Effector memory CD4-positive, alpha-beta T cell (primary cell): ENCODE data around the gene TNPO3.
"Not testable (repeated sequence)": the region's sequence is repeated elsewhere in the genome, so short reads cannot be mapped to it uniquely, and the experiment has no call there.

ENCODE experiments used
- DNase-seq, 3 donors: peaks; one replicate each; pipeline ENCODE4 v3.0.0-alpha.2; 2020
- H3K27ac ChIP-seq: 2 replicates; pipeline ENCODE4 v1.7.0; 2013; ENCODE audit warnings: mild to moderate bottlenecking, low read length, moderate library complexity; ENCODE audit not compliant: insufficient read depth, poor library complexity, severe bottlenecking
- H3K27me3 ChIP-seq: replicated peaks from 2 replicates; pipeline ENCODE4 v1.7.0; 2013; ENCODE audit warnings: mild to moderate bottlenecking, low read length; ENCODE audit not compliant: insufficient read depth, control insufficient read depth, poor library complexity, severe bottlenecking
- H3K36me3 ChIP-seq: 2 replicates; pipeline ENCODE4 v1.7.0; 2013; ENCODE audit warnings: mild to moderate bottlenecking, low read length, moderate library complexity; ENCODE audit not compliant: control insufficient read depth, insufficient read depth
- H3K4me1 ChIP-seq: 2 replicates; pipeline ENCODE4 v1.7.0; 2013; ENCODE audit warnings: low read length, mild to moderate bottlenecking; ENCODE audit not compliant: control insufficient read depth, insufficient read depth, poor library complexity, severe bottlenecking
- H3K4me3 ChIP-seq: 2 replicates; pipeline ENCODE4 v1.7.0; 2013; ENCODE audit warnings: low read length, low read depth, mild to moderate bottlenecking; ENCODE audit not compliant: insufficient read depth, poor library complexity, severe bottlenecking
- H3K9me3 ChIP-seq: 2 replicates; pipeline ENCODE4 v1.7.0; 2013; ENCODE audit warnings: mild to moderate bottlenecking, low read length, moderate library complexity; ENCODE audit not compliant: control insufficient read depth

TNPO3 gene

GRCh38 chr7:129072479-129073011 is 17.6 kb upstream of the TNPO3 start:
- no peak overlapping the region for H3K4me3 ChIP-seq
- no peaks in the 10 kb centered on the region for H3K9me3 ChIP-seq
- no peak for DNase-seq
- no peaks in the 10 kb centered on the region for H3K4me1 ChIP-seq
- H3K27ac ChIP-seq: no peak overlapping the region
- no peaks in the 10 kb centered on the region for H3K36me3 ChIP-seq
- no peaks in the 10 kb centered on the region for H3K27me3 ChIP-seq

- Histone ChIP-seq H3K27me3 (no peaks in the 10 kb centered on the region), H3K27ac (no peak overlapping the region), H3K36me3 (no peaks in the 10 kb centered on the region), H3K4me3 (no peak overlapping the region), H3K4me1 (no peaks in the 10 kb centered on the region), H3K9me3 (no peaks in the 10 kb centered on the region)
- no peak for DNase-seq
Measured at GRCh38 chr7:129069021-129069420, 14.1 kb upstream of the TNPO3 start.

GRCh38 chr7:129067943-129068548 is 13.1 kb upstream of the TNPO3 start:
- H3K27ac ChIP-seq: no peak overlapping the region
- DNase-seq: no peak
- no peaks in the 10 kb centered on the region for H3K27me3 ChIP-seq
- H3K36me3 ChIP-seq: no peaks in the 10 kb centered on the region
- H3K4me1 ChIP-seq: no peaks in the 10 kb centered on the region
- no peak overlapping the region for H3K4me3 ChIP-seq
- H3K9me3 ChIP-seq: no peaks in the 10 kb centered on the region

- H3K27ac ChIP-seq, H3K36me3 ChIP-seq, DNase-seq, H3K4me3 ChIP-seq, H3K4me1 ChIP-seq, H3K27me3 ChIP-seq, H3K9me3 ChIP-seq: not testable (repeated sequence)
Measured at GRCh38 chr7:129067132-129067561, 12.2 kb upstream of the TNPO3 start.

GRCh38 chr7:129066290-129067131 is 11.6 kb upstream of the TNPO3 start:
- H3K36me3 ChIP-seq: no peaks in the 10 kb centered on the region
- no peak overlapping the region for H3K27ac ChIP-seq
- H3K9me3 ChIP-seq: peaks cover 4% of the 10 kb centered on the region
- no peaks in the 10 kb centered on the region for H3K4me1 ChIP-seq
- DNase-seq: no peak
- no peak overlapping the region for H3K4me3 ChIP-seq
- no peaks in the 10 kb centered on the region for H3K27me3 ChIP-seq

- Histone ChIP-seq H3K4me3 (no peak overlapping the region), H3K4me1 (peaks cover 13% of the 10 kb centered on the region), H3K27me3 (no peaks in the 10 kb centered on the region), H3K9me3 (no peaks in the 10 kb centered on the region), H3K27ac (no peak overlapping the region), H3K36me3 (no peaks in the 10 kb centered on the region)
- DNase-seq: no peak
Measured at GRCh38 chr7:129055861-129056464, 1.1 kb upstream of the TNPO3 start.

GRCh38 chr7:129055294-129055816 is 444 bp upstream of the TNPO3 start:
- DNase-seq: no peak
- Histone ChIP-seq H3K4me1 (peaks cover 13% of the 10 kb centered on the region), H3K27ac (peak overlapping the region; percentile 85), H3K4me3 (peak overlapping the region; percentile 82), H3K27me3 (no peaks in the 10 kb centered on the region), H3K36me3 (no peaks in the 10 kb centered on the region), H3K9me3 (no peaks in the 10 kb centered on the region)

GRCh38 chr7:129053938-129054437 is 923 bp downstream of the TNPO3 start:
- DNase-seq: no peak
- Histone ChIP-seq H3K4me3 (peak overlapping the region; percentile 82), H3K9me3 (no peaks in the 10 kb centered on the region), H3K4me1 (peaks cover 13% of the 10 kb centered on the region), H3K27me3 (no peaks in the 10 kb centered on the region), H3K36me3 (no peaks in the 10 kb centered on the region), H3K27ac (peak overlapping the region; percentile 85)

- peaks cover 13% of the 10 kb centered on the region for H3K4me1 ChIP-seq
- H3K27me3 ChIP-seq: no peaks in the 10 kb centered on the region
- DNase-seq: no peak
- H3K36me3 ChIP-seq: no peaks in the 10 kb centered on the region
- no peak overlapping the region for H3K27ac ChIP-seq
- no peak overlapping the region for H3K4me3 ChIP-seq
- H3K9me3 ChIP-seq: no peaks in the 10 kb centered on the region
Measured at GRCh38 chr7:129052441-129052840, 2.5 kb downstream of the TNPO3 start.
